Measurements from ENCODE around the gene FBXO44. TPM values are rescaled to one million over a fixed set of nuclear protein-coding genes. Genes with fewer than 3 reads are reported as not detected.
A peak's percentile ranks its signal among the peaks of the same experiment; 100 is the strongest.

The FBXO44 gene
- total and polyA plus RNA-seq, 8 donors, result 12.1 to 21.1 (median 14.6) TPM

- ATAC-seq, result peak; percentile 72
- intact Hi-C loops (cut with DNase I), result no loop called here
- TF ChIP-seq CTCF (IDR thresholded peaks at IDR 0.05), result no peak
Measured at GRCh38 chr1:11707621-11708276, 53.1 kb downstream of the FBXO44 start.

GRCh38 chr1:11708554-11709350 lies 54.1 kb downstream of the FBXO44 start:
- ATAC-seq, result no peak
- intact Hi-C loops (cut with DNase I), result no loop called here
- Histone ChIP-seq H3K27ac (no peak overlapping the region), H3K27me3 (peaks cover 0 to 35% of the 10 kb centered on the region in 2 donors), H3K9me3 (no peaks in the 10 kb centered on the region), H3K36me3 (no peaks in the 10 kb centered on the region), H3K4me3 (no peak overlapping the region), H3K4me1 (no peaks in the 10 kb centered on the region)
- no peak for TF ChIP-seq CTCF (IDR thresholded peaks at IDR 0.05)
- DNase-seq, result no peak

More at GRCh38 chr1:11707621-11708276, 53.1 kb downstream of the FBXO44 start:
- peaks cover 0 to 45% of the 10 kb centered on the region in 2 donors for H3K27me3 ChIP-seq
- no peaks in the 10 kb centered on the region for H3K4me1 ChIP-seq
- no peak overlapping the region for H3K4me3 ChIP-seq
- H3K36me3 ChIP-seq, result no peaks in the 10 kb centered on the region
- peak in 2 of 4 donors; percentile 58 to 67 for DNase-seq
- H3K27ac ChIP-seq, result no peak overlapping the region
- H3K9me3 ChIP-seq, result no peaks in the 10 kb centered on the region

GRCh38 chr1:11711490-11711889 lies 56.8 kb downstream of the FBXO44 start:
- Histone ChIP-seq H3K9me3 (no peaks in the 10 kb centered on the region), H3K4me1 (no peaks in the 10 kb centered on the region), H3K36me3 (no peaks in the 10 kb centered on the region), H3K27ac (no peak overlapping the region), H3K27me3 (peaks cover 0 to 17% of the 10 kb centered on the region in 2 donors), H3K4me3 (no peak overlapping the region)
- no peak for TF ChIP-seq CTCF (IDR thresholded peaks at IDR 0.05)
- ATAC-seq (no peak), DNase-seq (no peak)
- intact Hi-C loops (cut with DNase I), result no loop called here

- Histone ChIP-seq H3K9me3 (no peaks in the 10 kb centered on the region), H3K4me1 (no peaks in the 10 kb centered on the region), H3K27ac (no peak overlapping the region), H3K27me3 (peaks cover 0 to 17% of the 10 kb centered on the region in 2 donors), H3K36me3 (no peaks in the 10 kb centered on the region), H3K4me3 (no peak overlapping the region)
- ATAC-seq (no peak), DNase-seq (no peak)
- intact Hi-C loops (cut with DNase I), result no loop called here
- TF ChIP-seq CTCF (IDR thresholded peaks at IDR 0.05), result no peak
Measured at GRCh38 chr1:11712285-11712684, 57.6 kb downstream of the FBXO44 start.

Other genes starting within 250 kb of the FBXO44 start
- under 1 TPM; 0.05 to 0.12 TPM for gene DISP3, start 175.7 kb upstream of the FBXO44 start, total RNA-seq
- gene DISP3, start 175.7 kb upstream of the FBXO44 start, polyA plus RNA-seq (ENCODE audit: insufficient read length in 6 of 6), result under 1 TPM; 0.46 to 0.98 (median 0.57) TPM
- 10 to 100 TPM in 1 of 2 donors, 1 to 10 TPM in 1; 8.0 to 12.7 TPM for gene FBXO2, start 448 bp upstream of the FBXO44 start, total RNA-seq
- gene FBXO2, start 448 bp upstream of the FBXO44 start, polyA plus RNA-seq (ENCODE audit: insufficient read length in 6 of 6), result under 1 TPM; 0.57 to 0.92 (median 0.76) TPM
- gene FBXO6, start 9.3 kb downstream of the FBXO44 start, total RNA-seq, result 10 to 100 TPM; 13.4 to 15.2 TPM
- 1 to 10 TPM; 4.7 to 7.1 (median 5.8) TPM for gene FBXO6, start 9.3 kb downstream of the FBXO44 start, polyA plus RNA-seq (ENCODE audit: insufficient read length in 6 of 6)
- 10 to 100 TPM; 25.7 to 28.0 TPM for gene MAD2L2, start 26.3 kb downstream of the FBXO44 start, total RNA-seq
- gene MAD2L2, start 26.3 kb downstream of the FBXO44 start, polyA plus RNA-seq (ENCODE audit: insufficient read length in 6 of 6), result 10 to 100 TPM; 44.5 to 56.1 (median 46.8) TPM
- gene DRAXIN, start 36.8 kb downstream of the FBXO44 start, total RNA-seq, result under 1 TPM; 0.10 to 0.61 TPM
- 1 to 10 TPM; 2.2 to 3.2 (median 2.5) TPM for gene DRAXIN, start 36.8 kb downstream of the FBXO44 start, polyA plus RNA-seq (ENCODE audit: insufficient read length in 6 of 6)
- 10 to 100 TPM; 49.0 to 95.8 TPM for gene AGTRAP, start 81.3 kb downstream of the FBXO44 start, total RNA-seq
- 10 to 100 TPM; 24.7 to 29.8 (median 27.5) TPM for gene AGTRAP, start 81.3 kb downstream of the FBXO44 start, polyA plus RNA-seq (ENCODE audit: insufficient read length in 6 of 6)
- 10 to 100 TPM in 1 of 2 donors, 1 to 10 TPM in 1; 5.7 to 14.4 TPM for gene C1orf167, start 107.3 kb downstream of the FBXO44 start, total RNA-seq
- gene C1orf167, start 107.3 kb downstream of the FBXO44 start, polyA plus RNA-seq (ENCODE audit: insufficient read length in 6 of 6), result under 1 TPM in 3 of 6 donors, not detected in 3; 0.24 to 0.64 (median 0.54) TPM
- 10 to 100 TPM; 34.2 to 44.5 TPM for gene MTHFR, start 151.1 kb downstream of the FBXO44 start, total RNA-seq
- gene MTHFR, start 151.1 kb downstream of the FBXO44 start, polyA plus RNA-seq (ENCODE audit: insufficient read length in 6 of 6), result 10 to 100 TPM; 16.5 to 29.3 (median 22.3) TPM
- 10 to 100 TPM; 17.7 to 43.4 TPM for gene CLCN6, start 151.3 kb downstream of the FBXO44 start, total RNA-seq
- gene CLCN6, start 151.3 kb downstream of the FBXO44 start, polyA plus RNA-seq (ENCODE audit: insufficient read length in 6 of 6), result 10 to 100 TPM; 17.2 to 23.9 (median 20.7) TPM
- 1 to 10 TPM; 1.6 to 2.7 TPM for gene NPPA, start 192.9 kb downstream of the FBXO44 start, total RNA-seq
- 1 to 10 TPM in 3 of 6 donors, under 1 TPM in 3; 0.51 to 1.8 (median 0.92) TPM for gene NPPA, start 192.9 kb downstream of the FBXO44 start, polyA plus RNA-seq (ENCODE audit: insufficient read length in 6 of 6)
- gene NPPB, start 204.1 kb downstream of the FBXO44 start, total RNA-seq, result not detected
- not detected for gene NPPB, start 204.1 kb downstream of the FBXO44 start, polyA plus RNA-seq (ENCODE audit: insufficient read length in 6 of 6)

Data from left lung (tissue), 10 donors.